GM12892 (cell line): Measurements from ENCODE around the gene ZNF277.

ENCODE experiments used
- POLR2A ChIP-seq: IDR thresholded peaks from 2 replicates; pipeline ENCODE4 v1.6.1; 2011; ENCODE audit warnings: low read depth, low read length, control low read depth
- POLR2AphosphoS5 ChIP-seq: IDR thresholded peaks from 2 replicates; pipeline ENCODE4 v1.6.1; 2011; ENCODE audit warnings: low read depth, low read length, control low read depth
- TAF1 ChIP-seq: IDR thresholded peaks from 2 replicates; pipeline ENCODE4 v1.6.1; 2011; ENCODE audit warnings: low read depth, mild to moderate bottlenecking, control low read depth, low read length, borderline replicate concordance

DNA sequence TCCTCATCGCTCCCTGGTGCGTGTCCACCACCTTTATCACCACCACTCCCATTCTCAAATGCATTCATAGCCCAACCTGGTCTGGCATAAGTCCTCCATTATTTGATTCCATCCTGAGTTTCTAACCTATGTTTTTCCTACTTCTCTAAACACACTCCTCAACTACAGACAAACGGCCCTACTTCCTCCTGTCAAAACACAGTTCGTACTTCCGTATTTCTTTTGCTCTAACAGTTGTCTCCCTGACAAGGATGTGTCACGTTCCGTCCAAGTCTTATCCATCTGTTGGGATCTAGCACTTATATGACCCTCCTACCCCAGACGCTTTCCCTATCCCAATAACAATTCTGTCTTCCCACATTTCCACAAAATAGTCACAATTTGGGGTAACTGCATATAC lies 47.1 kb upstream of the ZNF277 start:
- TF ChIP-seq POLR2A: no peak
- no peak for TF ChIP-seq TAF1
- TF ChIP-seq POLR2AphosphoS5: no peak
